WTC11 (cell line): ENCODE measurements around the gene STK24. TPM values are rescaled to one million over a fixed set of nuclear protein-coding genes. Genes with fewer than 3 reads are reported as not detected.

Experiments
- ATAC-seq: fragments of 200-7000 bp; cut with Tn5 transposase; 2 replicates; pipeline ENCODE4 v1.10.0; 2021; ENCODE audit warnings: mild to moderate bottlenecking, moderate library complexity
- CTCF ChIA-PET: fragments of 300-600 bp; sonication (Branson Sonifier 250); formaldehyde crosslinking; loops from one replicate; lab custom pipeline; 2021; ENCODE audit warnings: antibody characterized with exemption; lab: Charles Lee
- POLR2A ChIA-PET: fragments of 350-600 bp; sonication (Branson Sonifier 250); formaldehyde crosslinking; loops from one replicate; lab custom pipeline; 2021; ENCODE audit warnings: antibody characterized with exemption; lab: Charles Lee
- DNase-seq: peaks from one replicate; pipeline ENCODE4 v3.0.0; 2021; ENCODE audit warnings: low spot score
- H3K27ac Mint-ChIP-seq: 2 replicates; pipeline ENCODE4 v1.8.0; 2021; ENCODE audit warnings: mixed read lengths
- H3K27me3 Mint-ChIP-seq: 2 replicates; pipeline ENCODE4 v1.8.0; 2021; ENCODE audit warnings: low read depth, mild to moderate bottlenecking, moderate library complexity, mixed read lengths
- H3K36me3 Mint-ChIP-seq: 2 replicates; pipeline ENCODE4 v1.8.0; 2021; ENCODE audit warnings: mixed read lengths
- H3K4me1 Mint-ChIP-seq: 2 replicates; pipeline ENCODE4 v1.8.0; 2022; ENCODE audit warnings: mixed read lengths
- H3K4me3 Mint-ChIP-seq: 2 replicates; pipeline ENCODE4 v1.8.0; 2021; ENCODE audit warnings: mild to moderate bottlenecking, moderate library complexity, mixed read lengths
- H3K9me3 Mint-ChIP-seq: 2 replicates; pipeline ENCODE4 v1.8.0; 2021; ENCODE audit warnings: mixed read lengths
- ATF3 ChIP-seq: sonication (generic); formaldehyde crosslinking; conservative IDR thresholded peaks from 2 replicates; pipeline ENCODE4 v1.8.1; 2022; ENCODE audit warnings: mild to moderate bottlenecking, missing genetic modification reagents
- ATF6 ChIP-seq: sonication (generic); formaldehyde crosslinking; IDR thresholded peaks from 2 replicates; pipeline ENCODE4 v1.8.1; 2023; ENCODE audit warnings: mild to moderate bottlenecking, missing genetic modification reagents
- CDX4 ChIP-seq: fragments of 250-450 bp; sonication (Bioruptor Pico); IDR thresholded peaks from 2 replicates; pipeline ENCODE4 v1.9.0; 2021; ENCODE audit warnings: moderate library complexity, mild to moderate bottlenecking, inconsistent platforms, borderline replicate concordance
- CREB1 ChIP-seq: sonication (generic); formaldehyde crosslinking; IDR thresholded peaks from 2 replicates; pipeline ENCODE4 v1.8.0; 2023; ENCODE audit warnings: mild to moderate bottlenecking, missing genetic modification reagents
- CREM ChIP-seq: sonication (generic); formaldehyde crosslinking; IDR thresholded peaks from 2 replicates; pipeline ENCODE4 v1.8.1; 2022; ENCODE audit warnings: mild to moderate bottlenecking, missing genetic modification reagents, moderate library complexity
- ELF4 ChIP-seq: sonication (generic); formaldehyde crosslinking; IDR thresholded peaks from 2 replicates; pipeline ENCODE4 v1.8.1; 2022; ENCODE audit warnings: low read depth, mild to moderate bottlenecking, moderate library complexity, missing genetic modification reagents
- ETV6 ChIP-seq: sonication (generic); formaldehyde crosslinking; IDR thresholded peaks from 2 replicates; pipeline ENCODE4 v1.8.1; 2022; ENCODE audit warnings: mild to moderate bottlenecking, missing genetic modification reagents
- FOXP1 ChIP-seq: sonication (generic); formaldehyde crosslinking; IDR thresholded peaks from 2 replicates; pipeline ENCODE4 v1.8.0; 2022; ENCODE audit warnings: missing genetic modification reagents, mild to moderate bottlenecking, moderate library complexity, borderline replicate concordance
- GRHL2 ChIP-seq: fragments of 250-450 bp; sonication (Bioruptor Pico); IDR thresholded peaks from 2 replicates; pipeline ENCODE4 v1.8.0; 2022; ENCODE audit warnings: mild to moderate bottlenecking, moderate library complexity; ENCODE audit not compliant: insufficient replicate concordance, severe bottlenecking
- MYBL2 ChIP-seq: sonication (generic); formaldehyde crosslinking; IDR thresholded peaks from 2 replicates; pipeline ENCODE4 v1.8.1; 2023; ENCODE audit warnings: mild to moderate bottlenecking, moderate library complexity, missing genetic modification reagents
- NFATC4 ChIP-seq: fragments of 250-450 bp; sonication (Bioruptor Pico); IDR thresholded peaks from 2 replicates; pipeline ENCODE4 v1.9.0; 2021; ENCODE audit warnings: mild to moderate bottlenecking
- NR1H2 ChIP-seq: sonication (generic); formaldehyde crosslinking; IDR thresholded peaks from 2 replicates; pipeline ENCODE4 v1.9.0; 2021; ENCODE audit warnings: mild to moderate bottlenecking, moderate library complexity, missing genetic modification reagents
- NR3C1 ChIP-seq: sonication (generic); formaldehyde crosslinking; conservative IDR thresholded peaks from 2 replicates; pipeline ENCODE4 v1.8.1; 2023; ENCODE audit warnings: low read depth, mild to moderate bottlenecking, missing genetic modification reagents
- PREB ChIP-seq: sonication (generic); formaldehyde crosslinking; IDR thresholded peaks from 2 replicates; pipeline ENCODE4 v1.8.1; 2022; ENCODE audit warnings: mild to moderate bottlenecking, missing genetic modification reagents, moderate library complexity, borderline replicate concordance
- PRRX2 ChIP-seq: fragments of 250-450 bp; sonication (Bioruptor Pico); IDR thresholded peaks from 2 replicates; pipeline ENCODE4 v1.8.0; 2021; ENCODE audit warnings: mild to moderate bottlenecking
- RORB ChIP-seq: fragments of 250-450 bp; sonication (Bioruptor Pico); IDR thresholded peaks from 2 replicates; pipeline ENCODE4 v1.9.0; 2021; ENCODE audit warnings: mild to moderate bottlenecking
- SP1 ChIP-seq: sonication (generic); formaldehyde crosslinking; conservative IDR thresholded peaks from 2 replicates; pipeline ENCODE4 v1.8.1; 2022; ENCODE audit warnings: missing genetic modification reagents
- TEAD1 ChIP-seq: sonication (generic); formaldehyde crosslinking; IDR thresholded peaks from 2 replicates; pipeline ENCODE4 v1.8.0; 2022; ENCODE audit warnings: mild to moderate bottlenecking, missing genetic modification reagents
- ZBTB43 ChIP-seq: sonication (generic); formaldehyde crosslinking; IDR thresholded peaks from 2 replicates; pipeline ENCODE4 v1.8.1; 2023; ENCODE audit warnings: mild to moderate bottlenecking, missing genetic modification reagents
- ZNF121 ChIP-seq: sonication (generic); formaldehyde crosslinking; IDR thresholded peaks from 2 replicates; pipeline ENCODE4 v1.8.0; 2023; ENCODE audit warnings: missing genetic modification reagents
- ZNF281 ChIP-seq: sonication (generic); formaldehyde crosslinking; IDR thresholded peaks from 2 replicates; pipeline ENCODE4 v1.8.0; 2023; ENCODE audit warnings: mild to moderate bottlenecking, missing genetic modification reagents
- ZNF317 ChIP-seq: sonication (generic); formaldehyde crosslinking; IDR thresholded peaks from 2 replicates; pipeline ENCODE4 v1.8.1; 2023; ENCODE audit warnings: low read depth, mild to moderate bottlenecking, moderate library complexity, missing genetic modification reagents, borderline replicate concordance
- ZNF423 ChIP-seq: fragments of 250-450 bp; sonication (Bioruptor Pico); IDR thresholded peaks from 2 replicates; pipeline ENCODE4 v2.1.2; 2022; ENCODE audit warnings: mild to moderate bottlenecking, moderate library complexity
- ZNF671 ChIP-seq: fragments of 250-450 bp; sonication (Bioruptor Pico); IDR thresholded peaks from 2 replicates; pipeline ENCODE4 v1.8.0; 2021; ENCODE audit warnings: mild to moderate bottlenecking
- total RNA-seq: library from RNA; stranded (reverse); gene quantifications from 3 replicates; pipeline ENCODE4 v1.2.3, GENCODE V29; 2021

Gene STK24
- total RNA-seq, 1 experiment from 2014 or later: 138 TPM

- TF ChIP-seq NR3C1 (CRISPR knock-in tag) (no peak), SP1 (CRISPR knock-in tag) (no peak), PRRX2 (CRISPR knock-in tag) (no peak)
- Mint-ChIP-seq H3K9me3 (no peaks in the 10 kb centered on the region), H3K36me3 (no peaks in the 10 kb centered on the region; the same call in 1 of the 2 replicates), H3K27ac (peak overlapping the region; percentile 17; the same call in 1 of the 2 replicates), H3K27me3 (no peaks in the 10 kb centered on the region), H3K4me1 (peaks cover 6% of the 10 kb centered on the region; the same call in 1 of the 2 replicates), H3K4me3 (no peak overlapping the region)
- DNase-seq: no peak
- ATAC-seq: no peak
- ChIA-PET POLR2A (no interaction called here), CTCF (interaction anchor here (2.7 kb wide), 1 partner anchor 15 kb away, joined by 15 read pairs; no protein-coding TSS in a partner anchor)
Observed at GRCh38 chr13:98432638-98433037, 144.3 kb downstream of the STK24 start.

GRCh38 chr13:98429977-98430736, 146.8 kb downstream of the STK24 start:
- peaks cover 13% of the 10 kb centered on the region for H3K36me3 Mint-ChIP-seq
- ChIA-PET CTCF (interaction anchor here (0.7 to 2.7 kb wide), 18 partner anchors 15 to 410 kb away, joined by 3 to 26 read pairs (median 4); no protein-coding TSS in a partner anchor), POLR2A (interaction anchor here (1.1 kb wide), 1 partner anchor 397 kb away, joined by 3 read pairs; no protein-coding TSS in a partner anchor)

GRCh38 chr13:98429531-98429930, 147.4 kb downstream of the STK24 start:
- Mint-ChIP-seq H3K27ac (no peak overlapping the region), H3K4me1 (peaks cover 6% of the 10 kb centered on the region; the same call in 1 of the 2 replicates), H3K36me3 (peaks cover 19% of the 10 kb centered on the region), H3K9me3 (no peaks in the 10 kb centered on the region), H3K4me3 (no peak overlapping the region), H3K27me3 (no peaks in the 10 kb centered on the region)
- ChIA-PET POLR2A (no interaction called here), CTCF (no interaction called here)
- DNase-seq (no peak), ATAC-seq (no peak)
- TF ChIP-seq ETV6 (CRISPR knock-in tag): no peak
- no peak for TF ChIP-seq ZNF671 (CRISPR knock-in tag)
- no peak for TF ChIP-seq ZNF281 (CRISPR knock-in tag)
- TF ChIP-seq ELF4 (CRISPR knock-in tag): no peak
- TF ChIP-seq ATF6 (CRISPR knock-in tag): no peak
- TF ChIP-seq RORB (CRISPR knock-in tag): no peak
- no peak for TF ChIP-seq CDX4
- no peak for TF ChIP-seq GRHL2
- no peak for TF ChIP-seq ZNF121 (CRISPR knock-in tag)
- no peak for TF ChIP-seq PREB (CRISPR knock-in tag)
- no peak for TF ChIP-seq NFATC4 (CRISPR knock-in tag)
- TF ChIP-seq ZBTB43: no peak
- no peak for TF ChIP-seq CREM (CRISPR knock-in tag)
- no peak for TF ChIP-seq FOXP1
- TF ChIP-seq TEAD1: no peak
- no peak for TF ChIP-seq ZNF317 (CRISPR knock-in tag)

More at GRCh38 chr13:98429977-98430736, 146.8 kb downstream of the STK24 start:
- ATAC-seq (no peak), DNase-seq (no peak)
- H3K27ac Mint-ChIP-seq: peak overlapping the region; percentile 26; the same call in 1 of the 2 replicates
- TF ChIP-seq ATF3 (CRISPR knock-in tag) (no peak), NR1H2 (CRISPR knock-in tag) (no peak), ZNF671 (CRISPR knock-in tag) (no peak), SP1 (CRISPR knock-in tag) (no peak), ZNF423 (CRISPR knock-in tag) (no peak), MYBL2 (CRISPR knock-in tag) (no peak), ZNF121 (CRISPR knock-in tag) (peak; percentile 92), CREB1 (CRISPR knock-in tag) (no peak)
- H3K27me3 Mint-ChIP-seq: no peaks in the 10 kb centered on the region
- H3K4me3 Mint-ChIP-seq: no peak overlapping the region
- H3K9me3 Mint-ChIP-seq: no peaks in the 10 kb centered on the region
- peaks cover 6% of the 10 kb centered on the region; the same call in 1 of the 2 replicates for H3K4me1 Mint-ChIP-seq
